Smooth muscle cell (in vitro differentiated cells): Measurements from ENCODE around the gene MACO1. TPM values are rescaled to one million over a fixed set of nuclear protein-coding genes. Genes with fewer than 3 reads are reported as not detected.

Experiments
- DNase-seq: peaks from one replicate; lab custom pipeline; 2025; ENCODE audit not compliant: unreplicated experiment; lab: John Stamatoyannopoulos, UW
- H2AFZ ChIP-seq: fragments of 200-600 bp; sonication (generic); 2 replicates; pipeline ENCODE4 v1.6.0; 2016; ENCODE audit warnings: antibody characterized with exemption, low read depth, mild to moderate bottlenecking
- H3F3A ChIP-seq: fragments of 200-600 bp; sonication (generic); 2 replicates; pipeline ENCODE4 v1.6.0; 2017; ENCODE audit warnings: antibody characterized with exemption, low read depth
- H3K27ac ChIP-seq: fragments of 200-600 bp; sonication (generic); 2 replicates; pipeline ENCODE4 v1.5.1; 2016; ENCODE audit warnings: low read depth, mild to moderate bottlenecking
- H3K27me3 ChIP-seq: fragments of 200-600 bp; sonication (generic); 2 replicates; pipeline ENCODE4 v1.6.1; 2016; ENCODE audit warnings: low read depth, mild to moderate bottlenecking
- H3K36me3 ChIP-seq: fragments of 200-600 bp; sonication (generic); 2 replicates; pipeline ENCODE4 v1.5.1; 2016; ENCODE audit warnings: low read depth
- H3K4me1 ChIP-seq: fragments of 200-600 bp; sonication (generic); 2 replicates; pipeline ENCODE4 v1.5.1; 2016; ENCODE audit warnings: low read depth
- H3K4me2 ChIP-seq: fragments of 200-600 bp; sonication (generic); 2 replicates; pipeline ENCODE4 v1.6.0; 2016; ENCODE audit warnings: mild to moderate bottlenecking
- H3K4me3 ChIP-seq: fragments of 200-600 bp; sonication (generic); 2 replicates; pipeline ENCODE4 v1.5.1; 2016; ENCODE audit warnings: mild to moderate bottlenecking
- H3K79me2 ChIP-seq: fragments of 200-600 bp; sonication (generic); 2 replicates; pipeline ENCODE4 v1.6.0; 2016; ENCODE audit warnings: low read depth, mild to moderate bottlenecking
- H3K9ac ChIP-seq: fragments of 200-600 bp; sonication (generic); 2 replicates; pipeline ENCODE4 v1.6.0; 2016; ENCODE audit warnings: low read depth
- H3K9me3 ChIP-seq: fragments of 200-600 bp; sonication (generic); replicated peaks from 2 replicates; pipeline ENCODE4 v1.5.1; 2016; ENCODE audit warnings: low read depth
- H4K20me1 ChIP-seq: fragments of 200-600 bp; sonication (generic); 2 replicates; pipeline ENCODE4 v1.6.0; 2016; ENCODE audit warnings: low read depth
- CTCF ChIP-seq: fragments of 200-600 bp; sonication (generic); IDR thresholded peaks from 2 replicates; pipeline ENCODE4 v1.5.1; 2017; ENCODE audit warnings: borderline replicate concordance, mild to moderate bottlenecking, antibody characterized with exemption; ENCODE audit not compliant: insufficient read depth, poor library complexity, severe bottlenecking
- WGBS: methylation state at CpG from one replicate; pipeline ENCODE4 v1.1.7; 2016; ENCODE audit warnings: low lambda C conversion rate; 5-methylcytosine and 5-hydroxymethylcytosine counted together
- polyA plus RNA-seq: library from polyadenylated mRNA; unstranded; fragments of >200 nt; fragmentation: Nextera tagmentation; extraction: Ambion mirVana; gene quantifications from 2 replicates; pipeline ENCODE4 v1.2.1, GENCODE V29; 2016
- total RNA-seq: library from RNA; depleted of rRNA; stranded (reverse); fragments of >200 nt; gene quantifications from 2 replicates; pipeline ENCODE4 v1.2.3, GENCODE V29; 2014

The MACO1 gene
- total and polyA plus RNA-seq, 2 experiments from 2014 or later, result 19.8 to 29.8 TPM

GRCh38 chr1:25501235-25502058, 70.8 kb downstream of the MACO1 start:
- peaks cover 28% of the 10 kb centered on the region for H3K4me1 ChIP-seq
- no peaks in the 10 kb centered on the region for H3K27me3 ChIP-seq
- no peaks in the 10 kb centered on the region for H3K79me2 ChIP-seq
- 42% methylated on average over 7 of the region's 7 CpGs for WGBS
- no peak overlapping the region for H3K9ac ChIP-seq
- no peaks in the 10 kb centered on the region for H3K9me3 ChIP-seq
- H3F3A ChIP-seq, result peaks cover 33% of the 10 kb centered on the region
- no peaks in the 10 kb centered on the region for H4K20me1 ChIP-seq
- peaks cover 13% of the 10 kb centered on the region for H3K36me3 ChIP-seq
- peak overlapping the region; percentile 79 for H3K27ac ChIP-seq
- H2AFZ ChIP-seq, result no peak overlapping the region
- DNase-seq, result no peak
- peak; percentile 30 for TF ChIP-seq CTCF
- H3K4me2 ChIP-seq, result peak overlapping the region; percentile 47
- H3K4me3 ChIP-seq, result no peak overlapping the region

DNA sequence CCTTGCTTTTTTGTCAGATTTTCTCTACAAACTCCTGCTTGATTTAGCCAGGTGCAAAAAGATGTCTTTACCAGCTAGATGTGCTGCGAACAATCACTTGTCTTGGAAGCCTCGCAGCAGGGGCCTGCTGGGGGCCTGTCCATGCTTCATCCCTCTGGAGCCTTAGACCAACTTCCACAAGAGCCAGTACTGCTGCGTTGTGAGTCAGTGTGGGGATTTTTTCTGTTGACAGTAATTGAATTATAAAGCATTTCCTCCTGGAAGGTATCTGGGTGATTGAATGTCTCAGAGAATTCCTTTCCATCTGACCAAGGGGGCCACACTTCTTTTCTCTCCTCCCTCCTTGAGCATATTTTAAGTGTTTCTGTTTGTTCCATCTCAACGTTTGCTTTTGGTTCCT, 72.3 kb downstream of the MACO1 start:
- DNase-seq, result no peak
- peaks cover 33% of the 10 kb centered on the region for H3F3A ChIP-seq
- WGBS, result 34% methylated on average over 4 of the region's 4 CpGs

GRCh38 chr1:25503551-25504426, 73.1 kb downstream of the MACO1 start:
- H3F3A ChIP-seq, result peaks cover 31% of the 10 kb centered on the region
- no peak for DNase-seq
- H3K4me3 ChIP-seq, result no peak overlapping the region
- H3K27ac ChIP-seq, result peak overlapping the region; percentile 79
- WGBS, result 83% methylated on average over 12 of the region's 12 CpGs
- H3K9ac ChIP-seq, result no peak overlapping the region
- H3K4me1 ChIP-seq, result peaks cover 30% of the 10 kb centered on the region
- TF ChIP-seq CTCF, result peak; percentile 47
- no peaks in the 10 kb centered on the region for H3K27me3 ChIP-seq
- peak overlapping the region; percentile 6 for H3K4me2 ChIP-seq
- H3K9me3 ChIP-seq, result no peaks in the 10 kb centered on the region
- H3K36me3 ChIP-seq, result peaks cover 1% of the 10 kb centered on the region
- no peaks in the 10 kb centered on the region for H3K79me2 ChIP-seq
- no peak overlapping the region for H2AFZ ChIP-seq
- H4K20me1 ChIP-seq, result no peaks in the 10 kb centered on the region

More for the DNA sequence above, 72.3 kb downstream of the MACO1 start:
- Histone ChIP-seq H3K79me2 (no peaks in the 10 kb centered on the region), H3K27ac (peak overlapping the region; percentile 79), H4K20me1 (no peaks in the 10 kb centered on the region), H3K4me3 (no peak overlapping the region), H3K4me1 (peaks cover 30% of the 10 kb centered on the region), H3K4me2 (peak overlapping the region; percentile 6), H3K36me3 (peaks cover 9% of the 10 kb centered on the region), H2AFZ (no peak overlapping the region), H3K9ac (no peak overlapping the region), H3K27me3 (no peaks in the 10 kb centered on the region), H3K9me3 (no peaks in the 10 kb centered on the region)
- TF ChIP-seq CTCF, result no peak
